Heart left ventricle (tissue), 16 donors: ENCODE results near the gene SLC25A26. TPM values are rescaled to one million over a fixed set of nuclear protein-coding genes. Genes with fewer than 3 reads are reported as not detected.
A peak's percentile ranks its signal among the peaks of the same experiment; 100 is the strongest.

Source experiments
- ATAC-seq, 4 donors: fragments of 200-7000 bp; cut with Tn5 transposase; one replicate each; pipeline ENCODE4 v1.9.1; 2020 to 2022; ENCODE audit warnings: moderate library complexity in 4 of 4, mild to moderate bottlenecking in 3 of 4, moderate number of reproducible peaks in 1 of 4
- DNase-seq, 5 donors: peaks; one replicate each; pipeline ENCODE4 v3.0.0-alpha.2; 2020
- H3K27ac ChIP-seq, 12 donors: fragments of 200-600 bp; sonication (generic) in 4 of 12; one replicate each; pipeline versions ENCODE4 v1.5.0 to v1.8.0; 2016 to 2022; ENCODE audit warnings: mild to moderate bottlenecking in 2 of 12
- H3K27me3 ChIP-seq, 9 donors: fragments of 200-600 bp; sonication (generic) in 2 of 9; one replicate each; pipeline versions ENCODE4 v1.5.1 to v1.8.0; 2016 to 2022; ENCODE audit warnings: mild to moderate bottlenecking in 3 of 9
- H3K36me3 ChIP-seq, 9 donors: fragments of 200-600 bp; sonication (generic) in 2 of 9; one replicate each; pipeline versions ENCODE4 v1.5.0 to v1.8.0; 2018 to 2022; ENCODE audit warnings: mild to moderate bottlenecking in 2 of 9
- H3K4me1 ChIP-seq, 12 donors: fragments of 200-600 bp; sonication (generic) in 4 of 12; one replicate each; pipeline versions ENCODE4 v1.5.0 to v1.8.0; 2016 to 2022; ENCODE audit warnings: mild to moderate bottlenecking in 3 of 12
- H3K4me3 ChIP-seq, 12 donors: fragments of 200-600 bp; sonication (generic) in 4 of 12; one replicate each; pipeline versions ENCODE4 v1.5.0 to v1.8.0; 2017 to 2022; ENCODE audit warnings: mild to moderate bottlenecking in 9 of 12, moderate library complexity in 4 of 12
- H3K9me3 ChIP-seq, 12 donors: fragments of 200-600 bp; sonication (generic) in 4 of 12; one replicate each; pipeline versions ENCODE4 v1.5.0 to v1.8.0; 2016 to 2022; ENCODE audit warnings: mild to moderate bottlenecking in 1 of 12
- POLR2A ChIP-seq, 2 donors: fragments of 450-650 bp; IDR thresholded peaks; one replicate each; pipeline ENCODE4 v1.6.1; 2017; ENCODE audit warnings: antibody characterized with exemption in 2 of 2, mild to moderate bottlenecking in 2 of 2, moderate library complexity in 2 of 2
- WGBS, 4 donors: extraction: QIAGEN DNeasy Blood & Tissue Kit in 2 of 4; methylation state at CpG; one replicate each; pipeline versions ENCODE4 v1.1.5 to v1.1.7; 2013 to 2018; 5-methylcytosine and 5-hydroxymethylcytosine counted together
- intact Hi-C, 10 donors: fragments of 100-400 bp; cut with DNase I; formaldehyde crosslinking; loops; one replicate each; pipeline versions ENCODE4 v1.11.1 to v1.14.2; 2022
- polyA plus RNA-seq, 2 donors: library from polyadenylated mRNA; stranded (reverse); fragments of 200-250 nt; gene quantifications; one replicate each; pipeline ENCODE4 v1.2.3, GENCODE V29; 2013
- total RNA-seq, 9 donors: library from RNA; depleted of rRNA in 2 of 9; stranded (reverse); fragments of >200 nt in 2 of 9; fragmentation: NEBNext Ultra II Directional in 3 of 9; extraction: Animal tissue kit (Norgen Biotek cat#: 25700) in 3 of 9; gene quantifications; one replicate each; pipeline versions ENCODE4 v1.1.0 to v1.2.4, GENCODE V29; 2016 to 2023
- TF ChIP-seq, protein P1 (sequence below), 12 donors: fragments of 200-600 bp; sonication (generic) in 4 of 12; IDR thresholded peaks; one replicate each; pipeline versions ENCODE4 v1.5.0 to v1.8.0; 2018 to 2022; ENCODE audit warnings: antibody characterized with exemption in 12 of 12, mild to moderate bottlenecking in 5 of 12
- donor health status: ischemic (EF 13 %, LVEDD 7.1; RV severe dilation, severe dysfunction).
- donor health status: healthy with polysubstance abuse.
- donor health status: DM: no; HTN: yes; CAD: no.
- donor health status: DM: no; HTN: no; CAD: no.
- donor health status: ischemic (EF 25% LVEDD 6.9; RV normal size, moderate dysfunction).
- donor health status: ischemic (EF 25% LVEDD 5.7; RV mildly dilated, moderate dysfunction).
- donor health status: healthy.
- donor health status: DM: yes; HTN: yes; CAD: no.
- donor health status: ischemic (EF 35%, LVEDD 5.7; RV mildly dilated, moderate dysfunction).
- donor health status: nonischemic (EF 11% LVEDD 7.7; RV severe dilation, severe dysfunction).
- donor health status: DM: yes; HTN: yes; CAD: no.
- donor health status: PGD.
- donor health status: ischemic (EF 29% LVEDD 5.4; RV normal size, mild dysfunction).
- donor health status: nonischemic (EF 23%, LVEDD 6.1; RV moderate dilation, normal function).

SLC25A26 gene
- total and polyA plus RNA-seq, 11 donors, result 20.0 to 42.2 (median 25.4) TPM

DNA sequence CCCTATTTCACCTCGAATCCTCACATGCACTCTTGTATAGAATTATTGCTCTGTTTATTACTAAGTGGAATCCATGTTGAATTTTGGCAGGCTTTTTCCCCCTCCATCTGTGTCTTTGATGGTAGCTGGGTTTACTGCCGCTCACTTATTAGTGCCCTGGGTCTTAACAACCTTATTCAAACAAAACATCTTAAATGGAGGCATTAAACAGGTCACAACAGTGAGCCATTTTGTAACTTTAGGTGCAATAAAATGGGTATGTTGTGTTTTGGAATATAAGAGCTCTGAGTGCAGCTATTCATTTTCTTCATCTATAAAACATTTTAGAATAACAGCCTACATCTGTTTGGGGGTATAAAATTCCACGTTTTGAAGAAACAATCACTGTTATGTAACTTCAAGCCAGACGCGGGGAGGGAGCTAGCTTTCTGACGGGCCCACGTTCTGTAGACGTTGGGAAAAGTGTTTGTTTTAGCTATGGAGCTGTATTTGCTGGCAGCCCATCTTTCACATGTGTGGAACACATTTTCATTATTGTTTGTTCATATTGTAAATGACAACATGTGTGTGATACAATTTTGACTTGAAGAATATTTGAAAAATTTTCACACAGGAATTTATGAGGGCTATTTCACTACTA is 122.0 kb downstream of the SLC25A26 start:
- H3K4me3 ChIP-seq, result no peak overlapping the region
- intact Hi-C loops, result no loop called here
- H3K36me3 ChIP-seq, result no peaks in the 10 kb centered on the region
- H3K27ac ChIP-seq, result peak overlapping the region in 3 of 12 donors; percentile 4 to 46 (median 13)
- WGBS, 4 donors, result 66 to 81% (median 77%) methylated on average over 8 of the region's 8 CpGs
- TF ChIP-seq, protein P1, sequence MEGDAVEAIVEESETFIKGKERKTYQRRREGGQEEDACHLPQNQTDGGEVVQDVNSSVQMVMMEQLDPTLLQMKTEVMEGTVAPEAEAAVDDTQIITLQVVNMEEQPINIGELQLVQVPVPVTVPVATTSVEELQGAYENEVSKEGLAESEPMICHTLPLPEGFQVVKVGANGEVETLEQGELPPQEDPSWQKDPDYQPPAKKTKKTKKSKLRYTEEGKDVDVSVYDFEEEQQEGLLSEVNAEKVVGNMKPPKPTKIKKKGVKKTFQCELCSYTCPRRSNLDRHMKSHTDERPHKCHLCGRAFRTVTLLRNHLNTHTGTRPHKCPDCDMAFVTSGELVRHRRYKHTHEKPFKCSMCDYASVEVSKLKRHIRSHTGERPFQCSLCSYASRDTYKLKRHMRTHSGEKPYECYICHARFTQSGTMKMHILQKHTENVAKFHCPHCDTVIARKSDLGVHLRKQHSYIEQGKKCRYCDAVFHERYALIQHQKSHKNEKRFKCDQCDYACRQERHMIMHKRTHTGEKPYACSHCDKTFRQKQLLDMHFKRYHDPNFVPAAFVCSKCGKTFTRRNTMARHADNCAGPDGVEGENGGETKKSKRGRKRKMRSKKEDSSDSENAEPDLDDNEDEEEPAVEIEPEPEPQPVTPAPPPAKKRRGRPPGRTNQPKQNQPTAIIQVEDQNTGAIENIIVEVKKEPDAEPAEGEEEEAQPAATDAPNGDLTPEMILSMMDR (IDR thresholded peaks at IDR 0.05), result no peak
- no peak for TF ChIP-seq POLR2A (IDR thresholded peaks at IDR 0.05)
- DNase-seq, result no peak
- H3K9me3 ChIP-seq, result peaks cover 0 to 12% (median 0%) of the 10 kb centered on the region in 12 donors
- no peaks in the 10 kb centered on the region for H3K27me3 ChIP-seq
- H3K4me1 ChIP-seq, result peaks cover 0 to 25% (median 1%) of the 10 kb centered on the region in 12 donors
- ATAC-seq, result no peak

- Histone ChIP-seq H3K27me3 (no peaks in the 10 kb centered on the region), H3K9me3 (peaks cover 0 to 12% (median 0%) of the 10 kb centered on the region in 12 donors), H3K4me3 (no peak overlapping the region), H3K36me3 (no peaks in the 10 kb centered on the region), H3K27ac (peak overlapping the region in 1 of 12 donors; percentile 36), H3K4me1 (peaks cover 0 to 28% (median 5%) of the 10 kb centered on the region in 12 donors)
- TF ChIP-seq POLR2A (IDR thresholded peaks at IDR 0.05), result no peak
- ATAC-seq (peak in 1 of 4 donors; percentile 45), DNase-seq (no peak)
- intact Hi-C loops, result no loop called here
- WGBS, 4 donors, result 89 to 96% (median 92%) methylated on average over 9 of the region's 9 CpGs
Observed at GRCh38 chr3:66344391-66344811, 123.6 kb downstream of the SLC25A26 start.

GRCh38 chr3:66344848-66345578 is 124.2 kb downstream of the SLC25A26 start:
- 89 to 91% (median 90%) methylated on average over 8 of the region's 8 CpGs for WGBS, 4 donors
- Histone ChIP-seq H3K4me3 (no peak overlapping the region), H3K27ac (peak overlapping the region in 2 of 12 donors; percentile 27 to 36), H3K9me3 (peaks cover 0 to 12% (median 0%) of the 10 kb centered on the region in 12 donors), H3K36me3 (no peaks in the 10 kb centered on the region), H3K4me1 (peaks cover 0 to 26% (median 5%) of the 10 kb centered on the region in 12 donors), H3K27me3 (no peaks in the 10 kb centered on the region)
- ATAC-seq (peak in 2 of 4 donors; percentile 14 to 34), DNase-seq (no peak)
- TF ChIP-seq, protein P1 (IDR thresholded peaks at IDR 0.05), result no peak
- no peak for TF ChIP-seq POLR2A (IDR thresholded peaks at IDR 0.05)
- intact Hi-C loops, result no loop called here

GRCh38 chr3:66348704-66349103 is 127.9 kb downstream of the SLC25A26 start:
- intact Hi-C loops, result no loop called here
- Histone ChIP-seq H3K36me3 (no peaks in the 10 kb centered on the region), H3K27ac (peak overlapping the region in 3 of 12 donors; percentile 3 to 55 (median 21)), H3K9me3 (peaks cover 0 to 4% (median 0%) of the 10 kb centered on the region in 12 donors), H3K4me3 (no peak overlapping the region), H3K4me1 (peaks cover 0 to 29% (median 10%) of the 10 kb centered on the region in 12 donors), H3K27me3 (no peaks in the 10 kb centered on the region)
- TF ChIP-seq, protein P1 (IDR thresholded peaks at IDR 0.05), result no peak
- TF ChIP-seq POLR2A (IDR thresholded peaks at IDR 0.05), result no peak
- ATAC-seq (peak; percentile 69 to 82 (median 76)), DNase-seq (no peak)
- WGBS, 4 donors, result 32 to 41% (median 36%) methylated on average over 3 of the region's 3 CpGs
